T-helper 2 cell (primary cell): ENCODE results near the gene LSM10.

ENCODE experiments used
- DNase-seq, 5 experiments: peaks; one replicate each; pipeline versions ENCODE4 v3.0.0 to v3.0.0-alpha.2; 2012 to 2022

LSM10 gene

GRCh38 chr1:36406440-36406839, 8.7 kb upstream of the LSM10 start:
- DNase-seq = no peak

- no peak for DNase-seq
Observed at GRCh38 chr1:36402504-36402890, 4.8 kb upstream of the LSM10 start.

DNA sequence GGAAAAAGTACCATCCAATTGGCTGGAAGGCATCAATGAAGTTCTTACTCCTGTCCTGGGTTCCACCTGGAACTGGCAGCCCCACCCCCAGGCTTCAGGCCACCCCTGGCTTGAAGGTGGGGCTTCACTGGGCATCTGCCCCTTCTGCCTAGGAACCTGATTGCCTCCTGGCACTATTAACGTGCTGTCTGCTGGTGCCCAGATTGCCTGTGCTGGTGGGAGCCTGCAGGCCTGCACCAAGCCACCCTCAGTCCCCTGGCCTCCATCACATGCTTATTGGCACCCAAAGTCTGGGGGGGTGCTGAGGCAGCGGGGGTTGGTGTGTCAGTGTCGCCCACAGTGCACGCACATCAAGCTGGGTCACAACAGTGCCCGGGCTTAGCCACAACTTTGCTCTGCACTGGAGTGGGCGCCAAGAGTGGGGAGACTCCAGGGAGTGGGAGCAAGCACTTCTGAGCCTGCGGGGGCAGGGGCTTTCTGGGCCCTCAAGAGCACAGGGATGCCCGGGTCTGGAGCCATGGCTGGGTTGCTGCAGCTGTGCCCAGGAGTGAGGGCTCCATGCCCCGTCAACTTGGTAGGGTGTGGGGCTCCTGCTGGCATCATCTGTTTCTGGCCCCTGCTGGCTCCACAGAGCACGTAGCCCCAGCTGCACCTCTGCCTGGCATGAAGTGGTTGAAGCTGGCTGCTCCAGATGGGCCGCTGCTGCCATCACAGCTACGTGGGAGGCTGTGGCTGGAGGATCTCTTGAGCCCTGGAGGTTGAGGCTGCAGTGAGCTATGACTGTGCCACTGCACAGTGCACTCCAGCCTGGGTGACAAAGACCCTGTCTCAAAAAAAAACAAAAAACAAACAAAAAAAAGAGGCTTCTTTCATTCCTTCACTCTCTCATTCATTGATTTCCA, 4.1 kb upstream of the LSM10 start:
- no peak for DNase-seq

GRCh38 chr1:36400825-36401601, 3.3 kb upstream of the LSM10 start:
- peak in 2 of 5 experiments; percentile 4 to 50 for DNase-seq

- DNase-seq = no peak
Observed at GRCh38 chr1:36400514-36400824, 2.8 kb upstream of the LSM10 start.

DNA sequence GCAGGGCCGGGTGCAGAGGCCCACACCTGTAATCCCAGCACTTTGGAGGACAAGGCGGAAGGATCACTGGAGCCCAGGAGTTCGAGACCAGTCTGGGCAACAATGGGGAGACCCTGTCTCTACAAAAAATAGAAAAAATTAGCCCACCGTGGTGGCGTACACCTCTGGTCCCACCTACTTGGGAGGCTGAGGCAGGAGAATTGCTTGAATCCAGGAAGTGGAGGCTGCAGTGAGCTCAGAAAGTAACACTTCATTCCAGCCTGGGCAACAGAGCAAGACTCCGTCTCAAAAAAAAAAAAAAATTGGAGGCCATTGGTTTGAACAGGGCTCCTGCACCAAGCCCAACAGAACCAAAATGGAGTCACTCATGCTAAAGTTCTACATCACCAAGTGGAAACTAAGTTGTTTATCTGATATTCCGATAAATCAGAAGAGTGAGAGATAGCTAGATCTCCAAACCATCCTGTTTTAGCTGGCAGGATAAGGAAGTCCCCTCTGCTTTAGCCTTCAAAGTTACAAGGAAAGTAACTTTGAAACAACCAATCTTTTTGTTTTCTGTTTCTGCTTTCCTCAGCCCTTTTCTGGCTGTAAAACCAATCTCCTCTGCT, 766 bp upstream of the LSM10 start:
- no peak for DNase-seq

GRCh38 chr1:36397083-36397377, 678 bp downstream of the LSM10 start:
- DNase-seq = peak in 2 of 5 experiments; percentile 21 to 52

GRCh38 chr1:36396359-36396758, 1.3 kb downstream of the LSM10 start:
- peak in 1 of 5 experiments; percentile 32 for DNase-seq

DNA sequence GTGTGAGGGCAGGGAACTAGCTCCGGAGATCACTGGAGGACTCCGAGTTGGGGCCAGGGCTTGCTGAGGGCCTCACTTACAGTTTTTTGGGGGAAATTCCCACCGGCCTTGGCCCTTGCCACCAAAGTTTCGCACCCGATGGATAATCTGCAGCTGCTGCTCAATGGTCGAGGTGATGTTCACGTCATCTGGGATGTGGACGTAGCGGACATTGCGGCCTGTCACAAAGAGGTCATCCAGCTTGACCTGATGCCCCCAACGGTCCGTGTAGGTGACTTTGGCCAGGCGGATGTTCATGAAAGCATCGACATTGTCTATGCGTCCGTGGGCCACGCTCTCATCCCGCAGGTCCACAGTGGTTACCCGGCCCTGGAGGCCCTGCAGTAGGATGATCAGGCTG, 4.0 kb downstream of the LSM10 start:
- no peak for DNase-seq

GRCh38 chr1:36392836-36393235, 4.9 kb downstream of the LSM10 start:
- DNase-seq = no peak

DNA sequence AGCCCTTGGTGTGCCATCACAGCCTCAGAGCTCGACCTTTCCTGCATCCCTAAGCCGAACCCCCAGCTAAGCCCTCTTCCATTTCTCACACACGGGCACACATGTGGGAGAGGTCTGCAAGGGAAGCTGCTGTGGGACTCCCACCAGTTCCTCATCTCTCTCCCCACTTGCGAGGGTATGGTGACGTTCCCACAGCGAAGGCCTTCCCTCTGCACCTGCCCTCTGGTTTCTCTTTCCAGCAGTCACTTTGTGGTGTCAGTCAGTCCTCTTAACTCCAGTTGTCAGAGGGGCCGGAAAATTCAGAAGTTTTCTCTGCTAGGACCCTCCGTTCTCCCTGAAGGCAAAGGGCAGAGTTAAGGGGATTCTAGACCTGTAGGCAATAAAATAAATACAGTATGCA, 6.4 kb downstream of the LSM10 start:
- no peak for DNase-seq

DNA sequence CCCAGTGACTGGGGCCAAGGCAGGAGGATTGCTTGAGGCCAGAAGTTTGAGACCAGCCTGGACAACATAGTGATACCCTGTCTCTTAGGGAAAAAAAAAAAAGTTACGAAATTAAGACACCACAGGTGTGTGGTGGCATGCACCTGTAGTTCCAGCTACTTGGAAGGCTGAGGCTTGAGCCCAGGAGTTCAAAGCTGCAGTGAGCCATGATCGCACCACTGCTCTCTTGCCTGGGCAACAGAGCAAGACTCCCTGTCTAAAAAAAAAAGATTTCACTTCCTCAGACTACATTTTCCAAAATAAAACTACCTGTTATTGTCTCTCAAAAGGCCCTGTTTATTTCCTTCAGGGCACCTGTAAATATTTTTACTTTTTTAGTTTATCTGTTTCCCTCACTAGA, 7.3 kb downstream of the LSM10 start:
- DNase-seq = no peak

DNA sequence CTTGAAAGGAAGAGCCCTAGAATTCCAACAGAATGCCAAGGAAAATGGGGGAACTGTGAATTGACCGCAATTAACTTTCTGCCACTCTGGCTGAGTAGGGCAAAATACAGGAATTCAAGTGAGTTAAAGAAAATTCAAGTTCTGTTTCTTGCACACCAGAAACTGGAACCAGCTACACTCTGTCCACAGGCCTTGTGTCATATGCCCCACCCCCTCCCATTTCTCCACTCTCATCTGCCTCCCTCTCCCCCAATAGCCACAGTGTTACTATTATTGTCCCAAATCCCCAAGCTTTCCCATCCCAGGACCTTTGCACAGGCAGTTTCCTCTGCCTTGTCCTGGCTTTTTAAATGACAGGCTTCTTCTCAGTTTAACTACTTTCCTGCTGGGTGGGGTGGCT, 7.7 kb downstream of the LSM10 start:
- DNase-seq = no peak

GRCh38 chr1:36389261-36389660, 8.4 kb downstream of the LSM10 start:
- DNase-seq = no peak

DNA sequence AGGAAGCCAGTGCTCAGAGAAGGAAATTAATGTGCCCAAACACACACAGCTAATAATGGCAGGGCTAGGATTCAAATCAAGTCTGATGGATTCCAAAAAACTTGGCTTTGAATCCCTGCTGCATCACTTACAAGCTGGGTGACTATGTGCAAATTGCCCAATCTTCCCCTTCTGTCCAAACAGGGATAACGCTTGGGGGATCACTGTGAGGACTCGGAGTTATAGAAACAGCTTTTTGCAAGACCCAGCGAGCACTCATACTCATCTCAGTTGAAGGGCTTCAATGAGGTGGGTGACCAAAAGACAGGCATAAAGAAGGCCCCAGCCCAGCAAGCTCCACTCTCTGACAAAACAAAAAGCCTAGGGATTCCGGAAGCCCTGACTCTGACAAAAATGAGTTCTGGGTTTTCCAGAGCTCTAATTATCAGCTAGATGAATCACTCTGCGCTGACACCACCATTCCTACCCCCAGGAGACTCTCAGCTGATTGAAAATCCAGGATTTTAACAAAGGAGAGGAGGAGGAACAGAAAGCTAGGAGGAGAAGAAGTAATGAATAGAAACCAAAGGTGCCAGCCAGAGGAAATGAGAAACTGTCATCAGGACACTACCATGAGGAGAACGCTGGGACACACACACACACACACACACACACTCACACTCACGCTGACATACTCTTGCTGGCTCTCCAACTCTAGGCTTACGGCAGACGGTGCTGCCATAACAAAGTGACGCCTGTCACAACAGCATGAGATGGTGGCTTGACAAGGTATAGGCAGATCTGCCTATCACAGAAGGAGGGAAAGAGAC, 10.4 kb downstream of the LSM10 start:
- peak in 1 of 5 experiments; percentile 50 for DNase-seq

DNA sequence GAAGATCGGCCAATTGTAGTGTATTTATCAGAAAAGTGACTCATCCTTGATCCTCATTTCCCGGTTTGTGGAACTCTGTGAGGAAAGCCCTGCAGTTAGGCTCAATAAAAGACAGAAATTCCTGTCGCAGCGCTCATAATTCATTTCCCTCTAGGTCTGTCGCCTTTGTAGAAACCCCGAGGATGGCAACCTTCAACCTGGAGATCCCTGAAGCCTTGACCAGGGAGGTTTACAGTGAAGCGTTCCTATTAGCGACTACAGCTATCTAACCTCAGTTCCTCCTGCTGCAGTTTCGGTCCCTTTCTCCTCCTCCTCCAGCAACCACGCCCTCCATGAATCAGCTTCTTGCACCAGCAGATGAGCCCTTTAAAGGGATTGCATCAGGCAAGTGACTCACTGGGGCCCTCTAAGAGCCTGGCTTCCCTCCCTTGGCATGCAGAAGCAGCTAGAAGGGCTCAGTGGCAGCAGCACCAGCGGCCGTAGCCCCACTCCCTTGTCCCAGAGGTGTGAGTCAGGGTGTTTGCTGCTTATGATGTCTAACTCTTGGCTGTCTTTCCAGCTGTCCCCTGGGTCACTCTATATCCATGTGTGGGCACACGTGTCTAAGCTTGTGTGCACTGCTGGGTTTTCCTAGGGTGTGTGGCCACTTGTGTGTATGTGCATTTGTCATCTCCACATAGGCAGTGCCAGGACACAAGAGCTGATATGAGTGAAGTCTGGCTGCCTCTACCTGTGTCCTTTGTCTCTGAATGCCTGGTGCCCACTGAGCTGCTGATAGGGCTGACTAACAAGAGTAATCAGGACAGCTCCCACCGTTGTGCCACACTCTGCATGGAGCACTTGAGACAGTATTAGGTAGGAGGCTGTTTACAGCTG, 11.2 kb downstream of the LSM10 start:
- DNase-seq = peak; percentile 39 to 98 (median 74)

GRCh38 chr1:36385410-36386264, 12.1 kb downstream of the LSM10 start, which contains the start of gene STK40:
TSS of gene STK40 (minus strand) at chr1:36385924. CDS start at chr1:36361332, 24,592 bp downstream.
- DNase-seq = peak; percentile 97 to 100 (median 97)

GRCh38 chr1:36384542-36385409, 12.9 kb downstream of the LSM10 start:
- peak in 3 of 5 experiments; percentile 23 to 68 (median 49) for DNase-seq

DNA sequence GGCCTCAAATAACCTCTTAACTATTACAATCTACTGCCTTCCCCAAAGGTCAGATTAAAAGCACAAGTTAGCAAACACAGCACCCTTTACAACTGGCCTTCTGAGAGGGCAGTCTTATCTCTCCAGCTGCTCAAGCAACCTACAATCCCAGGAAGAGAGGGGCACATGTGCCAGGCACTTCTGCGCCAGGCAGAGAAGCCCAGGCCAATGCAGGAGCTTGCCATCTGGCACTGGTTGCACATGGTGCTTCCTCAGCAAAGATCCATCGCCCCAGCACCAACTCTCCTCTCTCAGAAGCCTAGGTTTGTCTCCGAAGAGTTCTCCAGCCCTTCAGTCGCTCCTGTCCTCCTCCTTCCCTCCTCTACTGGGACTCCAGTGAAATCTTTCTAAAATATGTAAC, 14.5 kb downstream of the LSM10 start:
- DNase-seq = no peak

DNA sequence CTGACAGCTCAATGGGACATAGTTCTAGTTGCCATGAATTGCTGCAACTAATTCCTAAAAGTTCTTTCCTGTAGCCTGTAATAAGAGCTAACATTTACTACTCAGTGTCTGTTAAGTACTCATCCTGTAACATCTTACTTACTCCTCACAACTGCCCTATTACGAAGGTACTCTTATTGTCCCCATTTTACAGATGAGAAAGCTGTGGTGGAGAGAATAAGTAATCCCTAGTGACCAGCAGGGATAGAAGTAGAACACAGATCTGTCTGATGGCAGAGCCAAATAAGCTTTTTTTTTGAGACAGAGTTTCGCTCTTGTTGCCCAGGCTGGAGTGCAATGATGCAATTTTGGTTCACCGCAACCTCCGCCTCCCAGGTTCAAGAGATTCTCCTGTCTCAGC, 15.0 kb downstream of the LSM10 start:
- DNase-seq = no peak
